OCI-LY1 (cell line): ENCODE results near the gene FBXL19.

ENCODE experiments used
- H2AFZ ChIP-seq: fragments of 200-600 bp; sonication (generic), shearing (Covaris generic); 2 replicates; pipeline ENCODE4 v1.6.0; 2014; ENCODE audit warnings: antibody characterized with exemption, mild to moderate bottlenecking, low read length
- H3F3A ChIP-seq: fragments of 200-600 bp; sonication (generic), shearing (Covaris generic); 2 replicates; pipeline ENCODE4 v1.6.0; 2014; ENCODE audit warnings: mild to moderate bottlenecking, antibody characterized with exemption, low read length, moderate library complexity; ENCODE audit not compliant: insufficient read depth
- H3K27ac ChIP-seq: fragments of 200-600 bp; sonication (generic); 2 replicates; pipeline ENCODE4 v1.5.1; 2014; ENCODE audit warnings: low read length, mixed run types, mild to moderate bottlenecking, low read depth; ENCODE audit not compliant: poor library complexity, severe bottlenecking
- H3K27me3 ChIP-seq: fragments of 200-600 bp; sonication (generic); 2 replicates; pipeline ENCODE4 v1.6.0; 2014; ENCODE audit warnings: antibody characterized with exemption, mild to moderate bottlenecking, low read length, moderate library complexity; ENCODE audit not compliant: insufficient read depth
- H3K36me3 ChIP-seq: fragments of 200-600 bp; sonication (generic); 2 replicates; pipeline ENCODE4 v1.6.1; 2014; ENCODE audit warnings: mild to moderate bottlenecking, antibody characterized with exemption, low read length, moderate library complexity, mixed read lengths; ENCODE audit not compliant: insufficient read depth
- H3K4me1 ChIP-seq: fragments of 200-600 bp; sonication (generic); 2 replicates; pipeline ENCODE4 v1.5.1; 2014; ENCODE audit warnings: mild to moderate bottlenecking, low read length, moderate library complexity; ENCODE audit not compliant: insufficient read depth, severe bottlenecking
- H3K4me2 ChIP-seq: fragments of 200-600 bp; sonication (generic), shearing (Covaris generic); 2 replicates; pipeline ENCODE4 v1.6.1; 2014; ENCODE audit warnings: low read length
- H3K4me3 ChIP-seq: fragments of 200-600 bp; sonication (generic); 2 replicates; pipeline ENCODE4 v1.5.1; 2014; ENCODE audit warnings: low read length, low read depth, mild to moderate bottlenecking, mixed read lengths; ENCODE audit not compliant: poor library complexity, severe bottlenecking
- H3K79me2 ChIP-seq: fragments of 200-600 bp; shearing (Covaris generic); 2 replicates; pipeline ENCODE4 v1.6.1; 2016; ENCODE audit warnings: mixed run types, low read length, mixed read lengths; ENCODE audit not compliant: insufficient read depth
- H3K9ac ChIP-seq: fragments of 200-600 bp; sonication (generic), shearing (Covaris generic); 2 replicates; pipeline ENCODE4 v1.6.1; 2014; ENCODE audit warnings: mild to moderate bottlenecking, low read length, mixed read lengths
- H3K9me2 ChIP-seq: fragments of 200-600 bp; sonication (generic), shearing (Covaris generic); 2 replicates; pipeline ENCODE4 v1.6.1; 2014; ENCODE audit warnings: low read depth, mild to moderate bottlenecking, low read length, mixed read lengths
- H3K9me3 ChIP-seq: fragments of 200-600 bp; shearing (Covaris generic); 2 replicates; pipeline ENCODE4 v1.6.1; 2014; ENCODE audit warnings: low read length, mixed read lengths
- H4K20me1 ChIP-seq: fragments of 200-600 bp; sonication (generic), shearing (Covaris generic); 2 replicates; pipeline ENCODE4 v1.6.0; 2016; ENCODE audit warnings: mild to moderate bottlenecking, low read length; ENCODE audit not compliant: insufficient read depth
- CTCF ChIP-seq: fragments of 200-600 bp; sonication (generic), shearing (Covaris generic); IDR thresholded peaks from 2 replicates; pipeline ENCODE4 v1.5.1; 2017; ENCODE audit warnings: mild to moderate bottlenecking, antibody characterized with exemption, low read length, moderate library complexity, mixed read lengths
- EZH2 ChIP-seq: fragments of 200-600 bp; sonication (generic), shearing (Covaris generic); IDR thresholded peaks from 2 replicates; pipeline ENCODE4 v1.8.0; 2017; ENCODE audit warnings: borderline replicate concordance, mixed run types, mild to moderate bottlenecking, antibody characterized with exemption, low read length, moderate library complexity, mixed read lengths

Gene FBXL19

GRCh38 chr16:30982548-30983288 lies 59.3 kb downstream of the FBXL19 start:
- no peak overlapping the region for H2AFZ ChIP-seq
- no peak overlapping the region for H3K4me2 ChIP-seq
- no peaks in the 10 kb centered on the region for H3F3A ChIP-seq
- H3K36me3 ChIP-seq, result peaks cover 59% of the 10 kb centered on the region
- TF ChIP-seq EZH2 (no peak), CTCF (no peak)
- no peak overlapping the region for H3K9ac ChIP-seq
- no peaks in the 10 kb centered on the region for H4K20me1 ChIP-seq
- H3K9me3 ChIP-seq, result no peaks in the 10 kb centered on the region
- no peaks in the 10 kb centered on the region for H3K79me2 ChIP-seq
- H3K27me3 ChIP-seq, result no peaks in the 10 kb centered on the region
- H3K4me3 ChIP-seq, result no peak overlapping the region
- H3K9me2 ChIP-seq, result no peaks in the 10 kb centered on the region
- H3K4me1 ChIP-seq, result peaks cover 6% of the 10 kb centered on the region
- no peak overlapping the region for H3K27ac ChIP-seq

GRCh38 chr16:30983289-30983889 lies 60.0 kb downstream of the FBXL19 start:
- Histone ChIP-seq H3K36me3 (peaks cover 55% of the 10 kb centered on the region), H3K9ac (no peak overlapping the region)
- TF ChIP-seq CTCF (no peak), EZH2 (no peak)

GRCh38 chr16:30983898-30984610 lies 60.7 kb downstream of the FBXL19 start:
- no peak overlapping the region for H3K9ac ChIP-seq
- H2AFZ ChIP-seq, result no peak overlapping the region
- H3K36me3 ChIP-seq, result peaks cover 48% of the 10 kb centered on the region
- H3K4me3 ChIP-seq, result no peak overlapping the region
- H3K4me1 ChIP-seq, result peaks cover 10% of the 10 kb centered on the region
- H3K27ac ChIP-seq, result no peak overlapping the region
- no peaks in the 10 kb centered on the region for H3K9me3 ChIP-seq
- H4K20me1 ChIP-seq, result no peaks in the 10 kb centered on the region
- H3F3A ChIP-seq, result no peaks in the 10 kb centered on the region
- H3K27me3 ChIP-seq, result no peaks in the 10 kb centered on the region
- H3K9me2 ChIP-seq, result no peaks in the 10 kb centered on the region
- TF ChIP-seq CTCF, result no peak
- no peak for TF ChIP-seq EZH2
- H3K79me2 ChIP-seq, result no peaks in the 10 kb centered on the region
- no peak overlapping the region for H3K4me2 ChIP-seq

More at GRCh38 chr16:30983289-30983889, 60.0 kb downstream of the FBXL19 start:
- H3K9me3 ChIP-seq, result no peaks in the 10 kb centered on the region
- no peak overlapping the region for H3K4me2 ChIP-seq
- H2AFZ ChIP-seq, result no peak overlapping the region
- H3K4me1 ChIP-seq, result peaks cover 6% of the 10 kb centered on the region
- H3K27me3 ChIP-seq, result no peaks in the 10 kb centered on the region
- no peaks in the 10 kb centered on the region for H3F3A ChIP-seq
- no peaks in the 10 kb centered on the region for H3K79me2 ChIP-seq
- no peak overlapping the region for H3K27ac ChIP-seq
- no peak overlapping the region for H3K4me3 ChIP-seq
- H4K20me1 ChIP-seq, result no peaks in the 10 kb centered on the region
- no peaks in the 10 kb centered on the region for H3K9me2 ChIP-seq
